ENCODE data around the gene SARNP. TPM values are rescaled to one million over a fixed set of nuclear protein-coding genes. Genes with fewer than 3 reads are reported as not detected.
A peak's percentile ranks its signal among the peaks of the same experiment; 100 is the strongest.

The SARNP gene
- total RNA-seq, 1 experiment from 2014 or later: 137 TPM

DNA sequence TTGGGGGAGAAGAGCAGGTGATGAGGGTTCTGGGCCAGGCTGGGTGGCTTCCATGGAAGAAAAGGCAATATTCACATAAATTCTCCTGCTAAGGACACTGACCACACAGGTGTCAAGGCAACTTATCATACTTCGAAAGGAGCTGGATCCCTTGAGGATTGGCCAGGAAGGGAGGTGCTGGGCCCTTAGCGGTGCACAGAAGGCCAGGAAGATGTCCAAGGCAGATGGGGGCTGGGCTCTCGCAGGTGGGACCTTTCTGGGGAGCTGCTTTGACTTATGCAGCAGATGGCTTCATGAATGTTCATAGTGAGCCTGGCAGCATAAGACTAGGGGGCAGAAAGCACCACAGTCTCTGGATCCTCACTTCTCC is 92.6 kb downstream of the SARNP start:
- DNase-seq (ENCODE audit: low read depth): no peak

GRCh38 chr12:55724226-55724939 is 93.1 kb downstream of the SARNP start:
- DNase-seq (ENCODE audit: low read depth): peak; percentile 63

DNA sequence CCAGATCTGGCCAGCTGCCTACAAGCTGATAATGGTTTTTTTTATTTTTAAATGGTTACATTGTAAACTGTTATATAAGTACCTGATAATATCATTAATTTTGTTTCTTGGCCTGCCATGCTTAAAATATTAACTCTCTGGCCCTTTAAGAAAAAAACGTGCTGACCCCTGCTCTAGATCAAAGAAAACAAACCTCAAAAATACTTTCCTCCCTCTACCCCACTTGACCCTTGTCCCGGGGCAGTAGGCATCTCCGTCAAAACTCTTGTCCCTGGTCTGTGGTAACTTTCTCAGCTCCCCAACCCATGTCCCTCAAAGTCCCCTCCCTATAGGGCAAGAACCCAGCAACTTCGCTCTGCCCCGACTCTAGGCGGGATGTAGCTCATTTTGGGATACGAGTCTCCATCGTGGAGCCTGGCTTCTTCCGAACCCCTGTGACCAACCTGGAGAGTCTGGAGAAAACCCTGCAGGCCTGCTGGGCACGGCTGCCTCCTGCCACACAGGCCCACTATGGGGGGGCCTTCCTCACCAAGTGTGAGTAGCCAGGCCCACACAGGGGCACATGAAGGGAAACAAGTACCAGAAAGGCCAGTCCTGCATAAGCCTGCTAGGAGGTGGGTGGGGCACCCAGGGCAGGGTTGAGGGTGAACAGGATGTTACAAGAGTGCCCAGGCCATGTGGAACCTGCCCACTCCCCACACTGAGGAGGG is 93.9 kb downstream of the SARNP start:
- no peak for DNase-seq (ENCODE audit: low read depth)

DNA sequence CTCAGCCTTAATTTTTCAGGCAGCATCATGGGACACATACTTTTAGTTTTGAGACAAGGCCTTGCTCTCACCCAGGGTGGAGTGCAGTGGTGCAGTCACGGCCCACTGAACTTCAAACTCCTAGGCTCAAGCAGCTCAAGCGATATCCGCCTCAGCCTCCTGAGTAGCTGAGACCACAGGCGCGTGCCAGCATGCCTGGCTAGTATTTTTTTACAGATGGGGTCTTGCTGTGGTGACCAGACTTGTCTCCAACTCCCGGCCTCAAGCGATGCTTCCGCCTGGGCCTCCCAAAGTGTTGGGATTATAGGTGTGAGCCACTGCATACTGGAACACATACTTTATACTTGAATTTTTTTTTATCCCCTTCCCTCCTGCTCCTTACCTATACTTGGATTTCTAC is 94.6 kb downstream of the SARNP start:
- no peak for DNase-seq (ENCODE audit: low read depth)

DNA sequence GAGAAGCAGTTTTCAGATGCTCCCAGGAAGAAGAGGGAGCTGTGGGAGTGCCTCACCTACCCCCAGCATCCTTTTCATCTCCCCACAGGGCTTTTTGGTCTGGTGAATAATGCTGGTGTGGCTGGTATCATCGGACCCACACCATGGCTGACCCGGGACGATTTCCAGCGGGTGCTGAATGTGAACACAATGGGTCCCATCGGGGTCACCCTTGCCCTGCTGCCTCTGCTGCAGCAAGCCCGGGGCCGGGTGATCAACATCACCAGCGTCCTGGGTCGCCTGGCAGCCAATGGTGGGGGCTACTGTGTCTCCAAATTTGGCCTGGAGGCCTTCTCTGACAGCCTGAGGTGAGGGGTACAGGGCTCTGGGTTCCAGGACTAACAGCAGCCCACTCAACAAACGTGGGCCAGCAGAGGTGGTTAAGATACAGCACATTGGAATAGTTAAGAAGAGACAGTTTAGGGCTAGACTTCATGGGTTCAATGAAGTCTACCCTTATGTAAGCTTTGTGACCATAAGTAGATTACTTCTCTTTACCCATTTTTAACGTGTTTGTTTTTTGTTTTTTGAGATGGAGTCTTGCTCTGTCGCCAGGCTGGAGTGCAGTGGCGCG is 95.8 kb downstream of the SARNP start:
- DNase-seq (ENCODE audit: low read depth): peak; percentile 81

GRCh38 chr12:55720894-55721444 is 96.6 kb downstream of the SARNP start:
- peak; percentile 99 for DNase-seq (ENCODE audit: low read depth)

DNA sequence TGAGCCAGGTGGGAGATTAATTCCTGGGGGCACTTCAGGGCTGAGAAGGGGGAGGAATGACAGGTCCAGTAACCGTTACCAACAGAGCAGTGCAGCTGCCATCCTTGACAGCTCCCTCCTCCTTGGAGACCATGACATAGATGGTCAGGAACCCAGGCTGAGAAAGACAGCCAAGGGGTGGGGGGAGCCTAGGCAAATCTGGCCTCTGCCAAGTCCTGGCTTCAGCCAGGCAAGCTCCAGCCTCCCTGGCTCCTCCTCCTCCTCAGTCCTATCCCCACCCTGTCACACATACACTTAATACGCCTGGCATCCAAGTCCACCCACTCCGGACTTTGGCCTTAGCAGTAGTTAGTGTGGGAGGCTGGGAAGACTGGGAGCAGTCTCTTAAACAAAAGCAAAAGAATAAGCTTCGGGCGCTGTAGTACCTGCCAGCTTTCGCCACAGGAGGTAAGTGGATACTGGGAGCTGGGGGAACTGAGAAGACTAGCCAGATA is 97.4 kb downstream of the SARNP start, which contains the start of gene RDH5:
TSS of gene RDH5 (plus strand) at position 323 of the 494 bp plus-strand sequence. CDS start 792 bp downstream, outside the sequence.
- peak; percentile 77 for DNase-seq (ENCODE audit: low read depth)

GRCh38 chr12:55719371-55719770 is 98.2 kb downstream of the SARNP start:
- no peak for DNase-seq (ENCODE audit: low read depth)

DNA sequence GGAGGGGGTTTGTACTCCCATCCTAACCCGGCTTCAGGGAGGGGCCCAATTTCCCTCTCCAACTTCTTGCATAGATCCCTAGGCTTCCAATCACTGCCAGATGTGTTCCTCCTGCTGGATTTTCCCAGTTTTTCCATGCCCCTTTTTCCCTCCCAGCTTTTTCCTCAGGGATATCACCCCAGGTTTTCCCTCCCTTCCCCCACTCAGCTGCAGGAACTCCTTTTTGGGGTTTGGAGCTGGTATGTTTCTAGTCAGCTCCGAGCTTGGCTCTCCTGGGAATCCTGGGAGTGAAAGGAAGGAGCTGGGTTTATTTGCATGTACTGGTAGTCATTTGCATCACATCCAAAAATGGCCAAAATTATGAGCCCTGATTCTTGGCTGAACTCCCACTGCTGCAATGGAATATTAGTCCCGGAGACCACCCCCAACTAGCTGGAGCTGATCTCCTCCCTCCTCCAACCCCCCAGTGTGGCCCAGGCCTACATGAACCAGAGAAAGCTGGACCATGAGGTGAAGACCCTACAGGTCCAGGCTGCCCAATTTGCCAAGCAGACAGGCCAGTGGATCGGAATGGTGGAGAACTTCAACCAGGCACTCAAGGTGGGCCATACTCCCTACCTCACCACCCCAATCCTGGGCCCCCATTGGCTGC is 98.8 kb downstream of the SARNP start:
- no peak for DNase-seq (ENCODE audit: low read depth)

- DNase-seq (ENCODE audit: low read depth): no peak
These were observed 99.5 kb downstream of the SARNP start for GRCh38 chr12:55718015-55718414.

DNA sequence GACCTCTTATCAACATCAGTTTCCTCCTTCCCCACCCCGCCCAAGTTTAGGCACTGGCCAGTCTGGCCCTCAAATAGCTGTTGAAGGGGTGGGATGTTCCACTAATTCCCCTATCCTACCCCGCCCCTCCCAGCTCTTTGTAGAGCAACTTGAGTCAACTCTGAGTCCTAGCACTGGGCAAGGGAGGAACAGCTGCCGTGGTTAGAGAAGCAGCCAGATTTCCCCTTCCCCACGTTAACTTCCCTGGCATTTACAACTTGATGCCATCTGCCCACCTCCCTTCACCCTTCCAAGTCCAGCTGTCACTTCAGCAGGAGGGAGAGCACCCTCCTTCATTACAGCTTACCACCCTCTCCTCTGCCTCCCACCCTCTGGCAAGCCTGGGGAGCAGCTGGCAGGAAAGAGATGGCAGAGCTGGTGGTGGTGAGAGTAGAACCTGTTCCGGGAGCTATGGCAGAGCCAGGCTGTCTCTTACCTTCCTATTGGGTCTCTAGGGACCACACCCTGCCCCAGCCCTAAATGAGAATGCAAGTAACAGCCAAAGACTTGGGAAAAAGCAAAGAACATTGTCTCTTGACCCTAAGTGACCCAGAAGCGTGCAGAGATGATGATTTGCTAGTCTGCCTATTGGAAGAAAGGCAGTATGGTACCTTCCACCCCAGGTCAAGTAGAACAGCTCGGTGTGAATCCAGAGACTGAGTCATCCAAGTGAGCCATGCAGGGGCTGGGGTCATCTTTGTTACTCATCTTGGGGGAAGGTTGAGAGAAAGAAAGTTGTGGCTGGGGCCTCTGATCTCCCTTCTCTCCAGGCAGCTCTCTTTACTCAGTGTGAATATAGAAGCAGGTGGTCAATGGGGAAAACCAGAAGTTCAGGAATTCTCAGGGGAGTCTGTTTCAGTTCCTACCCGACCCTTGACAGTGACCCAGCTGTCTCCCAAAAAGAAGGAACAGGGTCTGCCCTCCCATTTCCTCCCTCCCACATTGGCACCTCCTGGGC is 100.2 kb downstream of the SARNP start:
- peak; percentile 69 for DNase-seq (ENCODE audit: low read depth)

DNA sequence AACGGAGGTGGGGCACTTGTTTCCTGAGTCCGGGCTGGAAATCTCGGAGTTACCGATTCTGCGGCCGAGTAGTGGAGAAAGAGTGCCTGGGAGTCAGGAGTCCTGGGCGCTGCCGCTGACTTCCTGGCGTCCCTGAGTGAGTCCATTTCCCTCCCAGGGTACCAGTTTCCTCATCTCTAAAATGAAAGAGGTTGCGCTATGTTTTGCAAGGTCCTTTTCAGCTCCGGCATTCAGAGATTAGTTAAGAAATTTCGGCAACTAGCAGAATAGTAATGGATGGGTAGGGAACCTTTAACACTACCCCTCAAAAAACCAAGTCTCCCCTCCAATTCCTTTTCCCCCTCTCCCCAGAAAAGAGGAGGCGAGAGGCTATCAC is 101.0 kb downstream of the SARNP start:
- no peak for DNase-seq (ENCODE audit: low read depth)

DNA sequence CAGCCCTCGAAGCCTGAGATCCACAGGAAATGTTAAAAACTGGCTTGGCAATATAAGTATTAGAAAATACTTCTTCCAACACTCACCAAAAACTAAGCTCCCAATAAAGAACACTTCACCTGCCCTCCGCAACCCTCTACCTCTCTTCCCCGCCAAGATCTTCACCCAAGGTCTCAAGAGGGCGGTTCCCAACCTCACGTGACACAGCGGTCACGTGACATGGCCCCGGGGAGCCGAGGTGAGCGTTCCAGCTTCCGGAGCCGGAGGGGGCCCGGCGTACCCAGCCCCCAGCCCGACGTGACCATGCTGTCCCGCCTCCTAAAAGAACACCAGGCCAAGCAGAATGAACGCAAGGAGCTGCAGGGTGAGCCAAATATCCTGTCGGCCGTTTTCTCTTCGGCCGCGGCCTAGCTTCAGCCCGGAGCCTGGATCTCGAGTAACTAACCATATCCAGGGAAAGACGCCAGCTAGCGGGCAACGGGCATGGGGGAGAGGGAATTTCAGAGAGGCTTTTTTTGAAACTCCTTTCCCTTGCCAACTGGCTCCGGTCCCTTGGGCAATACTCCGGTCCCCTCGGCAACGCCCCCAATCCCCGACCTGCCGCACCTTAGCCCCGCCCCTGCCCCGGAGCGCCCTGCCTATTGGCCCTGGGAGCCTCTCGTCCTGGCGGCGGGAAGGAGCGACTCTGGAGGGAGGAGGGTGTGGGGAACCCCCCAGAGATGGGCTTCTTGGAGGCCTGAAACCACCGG is 101.5 kb downstream of the SARNP start, which contains the start of gene BLOC1S1:
TSS of gene BLOC1S1 (plus strand) at position 214 of the 749 bp plus-strand sequence. CDS start at position 220, 6 bp downstream.
- DNase-seq (ENCODE audit: low read depth): peak; percentile 91

DNA sequence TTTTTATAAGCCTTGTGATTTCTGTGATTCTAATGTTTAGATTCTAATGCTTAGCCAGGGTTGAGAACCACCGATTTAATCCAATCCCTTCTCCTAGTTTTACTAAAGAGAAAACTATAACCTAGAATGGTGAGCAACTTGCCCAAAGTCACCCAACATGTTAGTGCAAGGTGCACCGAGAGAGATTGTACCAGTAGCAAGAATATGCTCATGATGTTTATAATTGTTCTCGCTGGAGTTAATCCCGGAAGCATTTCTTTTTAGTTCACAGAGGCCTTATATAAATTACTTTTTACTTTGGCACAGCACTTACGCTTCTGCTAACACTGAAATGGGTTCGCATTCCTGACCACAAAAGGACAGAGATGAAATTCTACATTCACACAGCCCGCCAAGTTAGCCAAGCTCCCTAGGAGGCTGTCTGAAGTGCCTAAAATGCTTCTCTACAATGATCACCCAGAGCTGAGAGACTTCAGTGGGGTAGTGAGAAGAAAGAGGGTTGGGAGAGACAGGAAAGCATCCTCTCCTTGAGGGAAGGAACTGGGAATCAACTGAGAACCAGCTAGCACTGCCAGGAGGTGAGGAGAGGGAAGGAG is 102.3 kb downstream of the SARNP start:
- no peak for DNase-seq (ENCODE audit: low read depth)

DNA sequence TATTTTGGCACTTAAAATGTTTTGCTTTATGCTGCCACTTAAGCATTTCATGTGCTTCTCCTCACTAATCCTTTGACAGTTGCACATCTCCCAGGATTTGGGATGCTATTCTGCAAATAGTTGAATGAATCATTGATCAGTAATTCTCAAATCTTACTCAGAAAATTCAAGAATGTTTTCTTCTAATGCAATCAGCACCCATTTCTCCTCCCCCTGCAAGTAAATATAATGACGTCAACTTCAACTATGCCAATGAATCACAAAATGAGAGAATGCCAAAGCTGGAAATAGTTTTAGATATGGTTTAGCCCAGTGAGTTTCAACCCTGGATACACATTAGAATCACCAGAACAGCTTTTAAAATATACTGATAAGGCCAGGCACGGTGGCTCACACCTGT is 103.8 kb downstream of the SARNP start:
- DNase-seq (ENCODE audit: low read depth): no peak

- no peak for DNase-seq (ENCODE audit: low read depth)
These were observed 104.7 kb downstream of the SARNP start for GRCh38 chr12:55712700-55713415.

DNA sequence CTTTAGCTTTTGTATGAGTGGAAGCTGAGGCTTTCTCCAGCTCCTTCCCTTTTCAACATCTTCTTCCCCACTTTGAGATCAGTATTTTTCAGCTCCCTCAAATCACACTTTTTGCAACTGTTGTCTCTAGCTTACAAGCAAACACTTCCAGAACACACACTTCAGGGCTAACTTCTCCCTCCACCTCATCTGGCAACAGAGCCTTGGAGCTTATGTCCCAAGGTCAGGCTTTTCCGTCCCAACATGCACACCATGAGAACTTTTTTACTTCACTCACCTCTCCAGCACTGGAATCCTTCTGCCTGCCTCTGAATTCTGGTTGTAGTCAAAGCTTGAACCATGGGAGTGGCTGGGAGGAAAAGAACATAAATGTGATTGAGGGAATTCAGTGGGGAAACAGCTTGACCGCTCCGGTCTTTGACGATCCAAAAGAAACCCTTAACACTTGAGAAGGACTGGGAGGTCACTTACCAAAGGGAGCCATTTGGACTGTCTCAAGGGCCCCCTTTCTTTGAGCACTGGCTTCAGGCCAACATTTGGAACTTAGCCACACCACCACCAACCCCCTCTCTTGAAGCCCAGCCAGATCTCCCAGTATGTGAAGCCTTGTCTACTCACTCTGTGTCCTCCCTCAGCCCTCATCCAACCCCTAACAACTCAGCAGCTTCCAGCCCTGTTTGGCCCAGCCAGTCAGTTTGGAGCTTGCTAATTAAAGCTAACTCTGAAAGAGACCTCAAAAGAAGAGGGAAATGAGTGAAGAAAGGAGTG is 105.6 kb downstream of the SARNP start:
- no peak for DNase-seq (ENCODE audit: low read depth)

- no peak for DNase-seq (ENCODE audit: low read depth)
These were observed 108.8 kb downstream of the SARNP start for GRCh38 chr12:55708695-55709233.
